ENCODE results near the gene WFIKKN1.

Gene WFIKKN1

DNA sequence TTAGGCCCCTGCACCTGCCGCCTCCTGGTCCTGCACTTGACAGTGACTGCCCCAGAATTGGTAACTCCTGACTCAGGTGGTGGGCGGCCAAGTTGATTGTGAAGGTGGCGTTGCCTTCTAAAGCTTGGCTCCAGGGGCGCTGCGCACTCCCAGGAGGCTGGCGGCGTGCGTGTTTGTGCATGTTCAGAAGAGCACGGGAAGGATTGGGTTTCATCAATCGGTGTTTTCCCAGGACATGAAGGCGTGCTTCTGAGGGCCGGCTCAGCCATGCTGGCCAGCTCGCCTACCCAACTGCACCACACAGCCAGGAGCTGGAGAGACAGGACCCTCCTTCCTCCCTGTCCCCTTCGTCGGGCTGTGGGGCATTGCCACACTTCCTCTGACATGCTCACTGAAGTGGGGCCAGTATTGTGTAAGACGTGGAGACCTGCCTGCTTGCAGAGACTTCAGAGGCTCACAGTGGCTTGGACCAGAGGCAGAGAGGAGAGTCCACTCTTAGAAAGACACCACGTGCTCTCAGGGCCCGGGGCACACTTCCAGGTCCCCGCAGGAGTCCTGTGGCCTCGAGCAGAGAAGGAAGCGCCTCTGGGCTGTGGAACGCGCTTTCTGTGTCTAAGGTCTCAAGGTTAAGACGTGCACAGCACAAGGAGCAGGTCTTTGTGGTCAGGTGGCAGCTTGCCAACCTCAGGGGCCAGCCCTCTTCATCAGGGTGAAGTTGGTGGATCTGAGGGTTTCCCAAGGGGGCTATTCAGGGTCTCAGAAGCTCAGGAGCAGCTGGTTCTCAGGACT is 38.1 kb upstream of the WFIKKN1 start (continued):
- no peak for TF ChIP-seq ZNF23 (tag by site-specific recombination; IDR thresholded peaks at IDR 0.05; ENCODE audit: borderline replicate concordance)
- TF ChIP-seq ZNF174 (tag by site-specific recombination; IDR thresholded peaks at IDR 0.05): no peak
- TF ChIP-seq, protein P1, sequence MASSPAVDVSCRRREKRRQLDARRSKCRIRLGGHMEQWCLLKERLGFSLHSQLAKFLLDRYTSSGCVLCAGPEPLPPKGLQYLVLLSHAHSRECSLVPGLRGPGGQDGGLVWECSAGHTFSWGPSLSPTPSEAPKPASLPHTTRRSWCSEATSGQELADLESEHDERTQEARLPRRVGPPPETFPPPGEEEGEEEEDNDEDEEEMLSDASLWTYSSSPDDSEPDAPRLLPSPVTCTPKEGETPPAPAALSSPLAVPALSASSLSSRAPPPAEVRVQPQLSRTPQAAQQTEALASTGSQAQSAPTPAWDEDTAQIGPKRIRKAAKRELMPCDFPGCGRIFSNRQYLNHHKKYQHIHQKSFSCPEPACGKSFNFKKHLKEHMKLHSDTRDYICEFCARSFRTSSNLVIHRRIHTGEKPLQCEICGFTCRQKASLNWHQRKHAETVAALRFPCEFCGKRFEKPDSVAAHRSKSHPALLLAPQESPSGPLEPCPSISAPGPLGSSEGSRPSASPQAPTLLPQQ (tag by site-specific recombination; IDR thresholded peaks at IDR 0.05): peak; percentile 77; the same call in 1 of the 2 replicates
- TF ChIP-seq, protein P2, sequence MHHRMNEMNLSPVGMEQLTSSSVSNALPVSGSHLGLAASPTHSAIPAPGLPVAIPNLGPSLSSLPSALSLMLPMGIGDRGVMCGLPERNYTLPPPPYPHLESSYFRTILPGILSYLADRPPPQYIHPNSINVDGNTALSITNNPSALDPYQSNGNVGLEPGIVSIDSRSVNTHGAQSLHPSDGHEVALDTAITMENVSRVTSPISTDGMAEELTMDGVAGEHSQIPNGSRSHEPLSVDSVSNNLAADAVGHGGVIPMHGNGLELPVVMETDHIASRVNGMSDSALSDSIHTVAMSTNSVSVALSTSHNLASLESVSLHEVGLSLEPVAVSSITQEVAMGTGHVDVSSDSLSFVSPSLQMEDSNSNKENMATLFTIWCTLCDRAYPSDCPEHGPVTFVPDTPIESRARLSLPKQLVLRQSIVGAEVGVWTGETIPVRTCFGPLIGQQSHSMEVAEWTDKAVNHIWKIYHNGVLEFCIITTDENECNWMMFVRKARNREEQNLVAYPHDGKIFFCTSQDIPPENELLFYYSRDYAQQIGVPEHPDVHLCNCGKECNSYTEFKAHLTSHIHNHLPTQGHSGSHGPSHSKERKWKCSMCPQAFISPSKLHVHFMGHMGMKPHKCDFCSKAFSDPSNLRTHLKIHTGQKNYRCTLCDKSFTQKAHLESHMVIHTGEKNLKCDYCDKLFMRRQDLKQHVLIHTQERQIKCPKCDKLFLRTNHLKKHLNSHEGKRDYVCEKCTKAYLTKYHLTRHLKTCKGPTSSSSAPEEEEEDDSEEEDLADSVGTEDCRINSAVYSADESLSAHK (tag by site-specific recombination; IDR thresholded peaks at IDR 0.05): no peak
- TF ChIP-seq, protein P3, sequence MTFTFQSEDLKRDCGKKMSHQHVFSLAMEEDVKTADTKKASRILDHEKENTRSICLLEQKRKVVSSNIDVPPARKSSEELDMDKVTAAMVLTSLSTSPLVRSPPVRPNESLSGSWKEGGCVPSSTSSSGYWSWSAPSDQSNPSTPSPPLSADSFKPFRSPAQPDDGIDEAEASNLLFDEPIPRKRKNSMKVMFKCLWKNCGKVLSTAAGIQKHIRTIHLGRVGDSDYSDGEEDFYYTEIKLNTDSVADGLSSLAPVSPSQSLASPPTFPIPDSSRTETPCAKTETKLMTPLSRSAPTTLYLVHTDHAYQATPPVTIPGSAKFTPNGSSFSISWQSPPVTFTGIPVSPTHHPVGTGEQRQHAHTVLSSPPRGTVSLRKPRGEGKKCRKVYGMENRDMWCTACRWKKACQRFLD (tag by site-specific recombination; IDR thresholded peaks at IDR 0.05): no peak
- TF ChIP-seq ZNF585B (tag by site-specific recombination; IDR thresholded peaks at IDR 0.05): no peak
- TF ChIP-seq MYNN (tag by site-specific recombination; IDR thresholded peaks at IDR 0.05; ENCODE audit: borderline replicate concordance): no peak
- TF ChIP-seq ZNF2 (tag by site-specific recombination; IDR thresholded peaks at IDR 0.05): peak; percentile 57; the same call in 1 of the 2 replicates
- TF ChIP-seq ZNF785 (tag by site-specific recombination; IDR thresholded peaks at IDR 0.05): no peak
- TF ChIP-seq, protein P4, sequence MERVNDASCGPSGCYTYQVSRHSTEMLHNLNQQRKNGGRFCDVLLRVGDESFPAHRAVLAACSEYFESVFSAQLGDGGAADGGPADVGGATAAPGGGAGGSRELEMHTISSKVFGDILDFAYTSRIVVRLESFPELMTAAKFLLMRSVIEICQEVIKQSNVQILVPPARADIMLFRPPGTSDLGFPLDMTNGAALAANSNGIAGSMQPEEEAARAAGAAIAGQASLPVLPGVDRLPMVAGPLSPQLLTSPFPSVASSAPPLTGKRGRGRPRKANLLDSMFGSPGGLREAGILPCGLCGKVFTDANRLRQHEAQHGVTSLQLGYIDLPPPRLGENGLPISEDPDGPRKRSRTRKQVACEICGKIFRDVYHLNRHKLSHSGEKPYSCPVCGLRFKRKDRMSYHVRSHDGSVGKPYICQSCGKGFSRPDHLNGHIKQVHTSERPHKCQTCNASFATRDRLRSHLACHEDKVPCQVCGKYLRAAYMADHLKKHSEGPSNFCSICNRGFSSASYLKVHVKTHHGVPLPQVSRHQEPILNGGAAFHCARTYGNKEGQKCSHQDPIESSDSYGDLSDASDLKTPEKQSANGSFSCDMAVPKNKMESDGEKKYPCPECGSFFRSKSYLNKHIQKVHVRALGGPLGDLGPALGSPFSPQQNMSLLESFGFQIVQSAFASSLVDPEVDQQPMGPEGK (tag by site-specific recombination; IDR thresholded peaks at IDR 0.05): peak; percentile 54
- TF ChIP-seq, protein P5, sequence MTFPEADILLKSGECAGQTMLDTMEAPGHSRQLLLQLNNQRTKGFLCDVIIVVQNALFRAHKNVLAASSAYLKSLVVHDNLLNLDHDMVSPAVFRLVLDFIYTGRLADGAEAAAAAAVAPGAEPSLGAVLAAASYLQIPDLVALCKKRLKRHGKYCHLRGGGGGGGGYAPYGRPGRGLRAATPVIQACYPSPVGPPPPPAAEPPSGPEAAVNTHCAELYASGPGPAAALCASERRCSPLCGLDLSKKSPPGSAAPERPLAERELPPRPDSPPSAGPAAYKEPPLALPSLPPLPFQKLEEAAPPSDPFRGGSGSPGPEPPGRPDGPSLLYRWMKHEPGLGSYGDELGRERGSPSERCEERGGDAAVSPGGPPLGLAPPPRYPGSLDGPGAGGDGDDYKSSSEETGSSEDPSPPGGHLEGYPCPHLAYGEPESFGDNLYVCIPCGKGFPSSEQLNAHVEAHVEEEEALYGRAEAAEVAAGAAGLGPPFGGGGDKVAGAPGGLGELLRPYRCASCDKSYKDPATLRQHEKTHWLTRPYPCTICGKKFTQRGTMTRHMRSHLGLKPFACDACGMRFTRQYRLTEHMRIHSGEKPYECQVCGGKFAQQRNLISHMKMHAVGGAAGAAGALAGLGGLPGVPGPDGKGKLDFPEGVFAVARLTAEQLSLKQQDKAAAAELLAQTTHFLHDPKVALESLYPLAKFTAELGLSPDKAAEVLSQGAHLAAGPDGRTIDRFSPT (tag by site-specific recombination; IDR thresholded peaks at IDR 0.05): peak; percentile 85; the same call in 1 of the 2 replicates
- TF ChIP-seq ZNF521 (tag by site-specific recombination; IDR thresholded peaks at IDR 0.05): no peak
- TF ChIP-seq, protein P6, sequence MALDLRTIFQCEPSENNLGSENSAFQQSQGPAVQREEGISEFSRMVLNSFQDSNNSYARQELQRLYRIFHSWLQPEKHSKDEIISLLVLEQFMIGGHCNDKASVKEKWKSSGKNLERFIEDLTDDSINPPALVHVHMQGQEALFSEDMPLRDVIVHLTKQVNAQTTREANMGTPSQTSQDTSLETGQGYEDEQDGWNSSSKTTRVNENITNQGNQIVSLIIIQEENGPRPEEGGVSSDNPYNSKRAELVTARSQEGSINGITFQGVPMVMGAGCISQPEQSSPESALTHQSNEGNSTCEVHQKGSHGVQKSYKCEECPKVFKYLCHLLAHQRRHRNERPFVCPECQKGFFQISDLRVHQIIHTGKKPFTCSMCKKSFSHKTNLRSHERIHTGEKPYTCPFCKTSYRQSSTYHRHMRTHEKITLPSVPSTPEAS (tag by site-specific recombination; IDR thresholded peaks at IDR 0.05): no peak
- no peak; the same call in 1 of the 2 replicates for TF ChIP-seq GLIS2 (tag by site-specific recombination; IDR thresholded peaks at IDR 0.05)
- TF ChIP-seq ZNF19 (tag by site-specific recombination; IDR thresholded peaks at IDR 0.05; ENCODE audit: low read depth): no peak
- TF ChIP-seq ZFP41 (tag by site-specific recombination; IDR thresholded peaks at IDR 0.05; ENCODE audit: borderline replicate concordance): no peak
- TF ChIP-seq, protein P7, sequence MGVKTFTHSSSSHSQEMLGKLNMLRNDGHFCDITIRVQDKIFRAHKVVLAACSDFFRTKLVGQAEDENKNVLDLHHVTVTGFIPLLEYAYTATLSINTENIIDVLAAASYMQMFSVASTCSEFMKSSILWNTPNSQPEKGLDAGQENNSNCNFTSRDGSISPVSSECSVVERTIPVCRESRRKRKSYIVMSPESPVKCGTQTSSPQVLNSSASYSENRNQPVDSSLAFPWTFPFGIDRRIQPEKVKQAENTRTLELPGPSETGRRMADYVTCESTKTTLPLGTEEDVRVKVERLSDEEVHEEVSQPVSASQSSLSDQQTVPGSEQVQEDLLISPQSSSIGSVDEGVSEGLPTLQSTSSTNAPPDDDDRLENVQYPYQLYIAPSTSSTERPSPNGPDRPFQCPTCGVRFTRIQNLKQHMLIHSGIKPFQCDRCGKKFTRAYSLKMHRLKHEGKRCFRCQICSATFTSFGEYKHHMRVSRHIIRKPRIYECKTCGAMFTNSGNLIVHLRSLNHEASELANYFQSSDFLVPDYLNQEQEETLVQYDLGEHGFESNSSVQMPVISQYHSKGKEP (tag by site-specific recombination; IDR thresholded peaks at IDR 0.05): no peak
- no peak for TF ChIP-seq ZNF354C (tag by site-specific recombination; IDR thresholded peaks at IDR 0.05; ENCODE audit: borderline replicate concordance, low read depth)
- no peak for TF ChIP-seq ZSCAN16 (tag by site-specific recombination; IDR thresholded peaks at IDR 0.05)
- TF ChIP-seq, protein P8, sequence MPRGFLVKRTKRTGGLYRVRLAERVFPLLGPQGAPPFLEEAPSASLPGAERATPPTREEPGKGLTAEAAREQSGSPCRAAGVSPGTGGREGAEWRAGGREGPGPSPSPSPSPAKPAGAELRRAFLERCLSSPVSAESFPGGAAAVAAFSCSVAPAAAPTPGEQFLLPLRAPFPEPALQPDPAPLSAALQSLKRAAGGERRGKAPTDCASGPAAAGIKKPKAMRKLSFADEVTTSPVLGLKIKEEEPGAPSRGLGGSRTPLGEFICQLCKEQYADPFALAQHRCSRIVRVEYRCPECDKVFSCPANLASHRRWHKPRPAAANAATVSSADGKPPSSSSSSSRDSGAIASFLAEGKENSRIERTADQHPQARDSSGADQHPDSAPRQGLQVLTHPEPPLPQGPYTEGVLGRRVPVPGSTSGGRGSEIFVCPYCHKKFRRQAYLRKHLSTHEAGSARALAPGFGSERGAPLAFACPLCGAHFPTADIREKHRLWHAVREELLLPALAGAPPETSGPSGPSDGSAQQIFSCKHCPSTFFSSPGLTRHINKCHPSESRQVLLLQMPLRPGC (tag by site-specific recombination; IDR thresholded peaks at IDR 0.05): no peak
- TF ChIP-seq, protein P9, sequence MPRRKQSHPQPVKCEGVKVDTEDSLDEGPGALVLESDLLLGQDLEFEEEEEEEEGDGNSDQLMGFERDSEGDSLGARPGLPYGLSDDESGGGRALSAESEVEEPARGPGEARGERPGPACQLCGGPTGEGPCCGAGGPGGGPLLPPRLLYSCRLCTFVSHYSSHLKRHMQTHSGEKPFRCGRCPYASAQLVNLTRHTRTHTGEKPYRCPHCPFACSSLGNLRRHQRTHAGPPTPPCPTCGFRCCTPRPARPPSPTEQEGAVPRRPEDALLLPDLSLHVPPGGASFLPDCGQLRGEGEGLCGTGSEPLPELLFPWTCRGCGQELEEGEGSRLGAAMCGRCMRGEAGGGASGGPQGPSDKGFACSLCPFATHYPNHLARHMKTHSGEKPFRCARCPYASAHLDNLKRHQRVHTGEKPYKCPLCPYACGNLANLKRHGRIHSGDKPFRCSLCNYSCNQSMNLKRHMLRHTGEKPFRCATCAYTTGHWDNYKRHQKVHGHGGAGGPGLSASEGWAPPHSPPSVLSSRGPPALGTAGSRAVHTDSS (tag by site-specific recombination; IDR thresholded peaks at IDR 0.05): no peak
- peak; percentile 40; the same call in 1 of the 2 replicates for TF ChIP-seq ZBTB20 (tag by site-specific recombination; IDR thresholded peaks at IDR 0.05)

All from HEK293 (cell line).